ENCODE measurements around the gene SLC5A11. TPM values are rescaled to one million over a fixed set of nuclear protein-coding genes. Genes with fewer than 3 reads are reported as not detected.

The SLC5A11 gene
- total RNA-seq, 1 donor from 2014 or later = not detected

DNA sequence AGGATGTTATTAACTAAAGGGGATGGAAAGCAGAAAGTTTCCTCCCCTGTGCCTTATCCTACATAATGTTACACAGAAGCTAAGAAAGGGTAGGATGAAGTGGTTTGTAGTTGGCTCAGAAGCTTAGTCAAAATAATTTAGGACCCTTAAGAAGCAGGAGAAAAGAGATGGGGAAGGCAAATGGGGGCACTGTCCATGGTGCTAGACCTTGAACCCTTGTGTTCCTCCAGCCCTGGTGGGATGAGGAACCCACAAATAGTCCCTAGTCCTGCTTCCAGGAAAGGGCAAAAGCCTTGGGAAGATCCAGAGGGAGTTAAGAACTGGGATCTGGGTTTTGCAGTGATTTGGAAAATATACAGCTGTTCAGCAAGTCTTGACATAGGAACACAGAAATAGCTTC lies 54.5 kb downstream of the SLC5A11 start:
- DNase-seq = no peak
- intact Hi-C loops (cut with DNase I) = no loop called here
- no peak for ATAC-seq (ENCODE audit: poor library complexity)

DNA sequence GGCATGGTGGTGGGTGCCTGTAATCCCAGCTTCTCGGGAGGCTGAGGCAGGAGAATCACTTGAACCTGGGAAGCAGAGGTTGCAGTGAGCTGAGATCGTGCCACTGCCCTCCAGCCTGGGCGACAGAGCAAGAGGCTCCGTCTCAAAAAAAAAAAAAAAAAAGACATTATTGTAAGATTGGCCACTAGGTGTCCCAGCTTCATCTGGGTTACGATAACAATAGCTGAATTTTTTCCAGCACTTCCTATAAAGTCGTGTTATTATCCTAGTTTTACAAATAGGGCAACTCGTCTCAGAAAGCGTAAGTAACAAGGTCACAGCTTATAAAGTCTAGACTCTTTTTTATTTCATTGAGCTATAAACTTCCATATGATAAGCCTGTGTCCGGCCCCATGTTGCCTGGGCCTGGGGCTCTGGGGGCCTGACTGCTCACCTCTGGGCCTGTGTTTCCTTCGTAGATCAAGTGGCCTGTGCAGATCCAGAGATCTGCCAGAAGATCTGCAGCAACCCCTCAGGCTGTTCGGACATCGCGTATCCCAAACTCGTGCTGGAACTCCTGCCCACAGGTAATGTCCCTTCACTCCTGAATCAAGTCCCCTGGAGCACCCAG lies 60.5 kb downstream of the SLC5A11 start:
- intact Hi-C loops (cut with DNase I) = no loop called here
- no peak for DNase-seq
- no peak for ATAC-seq (ENCODE audit: poor library complexity)

DNA sequence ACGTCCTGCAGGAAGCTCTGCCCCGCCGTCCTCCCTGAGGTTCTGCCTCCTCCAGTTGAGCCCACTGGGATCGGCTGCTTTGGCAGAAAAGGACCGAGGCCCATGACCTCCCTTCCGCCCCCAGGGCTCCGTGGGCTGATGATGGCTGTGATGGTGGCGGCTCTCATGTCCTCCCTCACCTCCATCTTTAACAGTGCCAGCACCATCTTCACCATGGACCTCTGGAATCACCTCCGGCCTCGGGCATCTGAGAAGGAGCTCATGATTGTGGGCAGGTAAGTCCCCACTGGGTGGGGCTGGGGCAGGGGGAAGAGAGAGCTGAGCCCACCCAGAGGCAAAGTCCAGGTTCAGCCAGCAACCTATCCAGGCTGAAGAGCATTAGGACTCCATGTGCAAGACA lies 61.1 kb downstream of the SLC5A11 start:
- intact Hi-C loops (cut with DNase I) = no loop called here
- DNase-seq (no peak), ATAC-seq (ENCODE audit: poor library complexity) (no peak)

DNA sequence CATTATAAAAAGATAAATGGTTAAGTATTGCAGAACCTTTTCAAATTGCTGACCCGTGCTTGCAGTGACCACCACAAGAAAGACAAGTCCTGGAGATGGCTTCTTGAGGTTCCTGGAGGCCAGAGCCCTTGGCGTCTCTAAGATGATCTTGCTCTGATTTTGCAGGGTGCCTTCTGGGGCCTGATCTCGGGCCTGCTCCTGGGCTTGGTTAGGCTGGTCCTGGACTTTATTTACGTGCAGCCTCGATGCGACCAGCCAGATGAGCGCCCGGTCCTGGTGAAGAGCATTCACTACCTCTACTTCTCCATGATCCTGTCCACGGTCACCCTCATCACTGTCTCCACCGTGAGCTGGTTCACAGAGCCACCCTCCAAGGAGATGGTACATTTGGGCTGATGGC lies 63.0 kb downstream of the SLC5A11 start:
- intact Hi-C loops (cut with DNase I) = no loop called here
- no peak for DNase-seq
- no peak for ATAC-seq (ENCODE audit: poor library complexity)

DNA sequence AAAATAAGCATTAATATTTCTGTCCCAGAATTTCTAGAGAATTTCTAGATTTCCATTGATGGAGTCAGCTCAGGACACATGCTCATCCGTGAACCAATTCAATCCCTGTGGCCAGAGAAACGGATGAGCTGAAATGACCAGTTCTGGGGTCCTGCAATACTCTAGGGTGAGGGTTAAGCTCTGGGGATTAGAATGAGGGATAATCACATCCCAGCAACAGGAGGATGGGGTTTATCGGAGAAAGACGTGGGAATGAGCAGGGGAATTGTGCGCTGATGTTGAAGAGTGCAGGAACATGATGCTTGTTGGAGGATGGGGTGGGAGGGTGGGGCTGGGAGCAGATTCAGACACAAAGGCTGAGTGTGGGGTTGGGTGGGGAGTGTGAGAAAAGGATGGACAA lies 64.1 kb downstream of the SLC5A11 start:
- ATAC-seq (ENCODE audit: poor library complexity) (no peak), DNase-seq (no peak)
- intact Hi-C loops (cut with DNase I) = no loop called here

DNA sequence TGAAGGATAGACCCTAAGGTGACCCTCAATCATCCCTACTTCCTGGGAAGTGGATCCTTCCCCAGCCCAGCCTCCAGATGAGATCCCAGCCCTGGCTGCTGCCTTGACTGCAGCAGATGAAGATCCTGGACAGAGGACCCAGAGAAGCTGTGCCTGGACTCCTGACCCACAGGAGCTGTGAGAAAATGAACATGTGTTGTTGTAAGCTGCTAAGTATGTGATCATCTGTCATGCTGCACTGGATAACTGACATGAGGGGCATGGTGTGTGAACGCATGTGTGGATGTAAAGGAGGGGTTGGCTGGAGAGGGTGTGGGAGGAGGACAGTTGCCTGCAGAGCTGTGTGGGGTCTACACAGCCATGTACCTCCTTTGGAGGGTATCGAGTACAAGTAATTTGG lies 69.3 kb downstream of the SLC5A11 start:
- no peak for ATAC-seq (ENCODE audit: poor library complexity)
- intact Hi-C loops (cut with DNase I) = no loop called here
- DNase-seq = no peak

DNA sequence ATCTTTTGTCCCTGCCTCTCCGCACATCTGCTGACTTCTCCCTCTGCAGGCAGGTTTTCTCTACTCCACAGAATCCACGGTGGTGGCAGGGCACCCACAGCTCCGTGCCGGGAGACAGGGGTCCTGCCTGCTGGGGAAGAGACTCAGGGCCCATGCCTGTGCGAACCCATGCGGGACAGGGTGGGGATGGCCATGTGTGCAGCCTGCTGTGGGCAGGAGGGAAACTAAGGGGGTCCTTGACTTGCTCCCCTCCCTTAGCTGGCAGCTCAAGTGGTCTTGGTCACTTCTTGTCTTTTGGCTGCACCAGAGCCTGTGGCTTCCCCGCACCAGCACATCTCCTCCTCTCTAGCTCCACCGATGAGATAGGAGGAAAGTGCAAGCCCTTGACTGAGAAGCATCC lies 69.8 kb downstream of the SLC5A11 start:
- ATAC-seq (ENCODE audit: poor library complexity) (no peak), DNase-seq (no peak)
- intact Hi-C loops (cut with DNase I) = no loop called here

DNA sequence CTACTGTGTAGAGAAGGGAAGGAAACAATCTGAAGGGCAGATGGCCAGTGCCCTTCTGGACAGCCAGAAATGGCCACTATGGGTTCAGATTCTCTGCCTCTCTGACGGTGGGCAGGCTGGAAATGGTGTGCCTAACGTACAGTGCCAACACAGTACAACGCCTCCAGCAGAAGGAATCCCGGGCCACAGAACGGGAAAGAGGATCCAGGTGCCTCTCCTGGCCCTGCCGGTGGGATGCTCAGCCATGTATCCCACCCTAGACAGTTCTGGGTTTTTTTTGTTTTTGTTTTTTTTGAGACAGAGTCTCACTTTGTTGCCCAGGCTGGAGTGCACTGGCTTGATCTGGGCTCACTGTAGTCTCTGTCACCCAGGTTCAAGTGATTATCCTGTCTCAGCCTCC lies 71.5 kb downstream of the SLC5A11 start:
- DNase-seq (no peak), ATAC-seq (ENCODE audit: poor library complexity) (no peak)
- intact Hi-C loops (cut with DNase I) = no loop called here

DNA sequence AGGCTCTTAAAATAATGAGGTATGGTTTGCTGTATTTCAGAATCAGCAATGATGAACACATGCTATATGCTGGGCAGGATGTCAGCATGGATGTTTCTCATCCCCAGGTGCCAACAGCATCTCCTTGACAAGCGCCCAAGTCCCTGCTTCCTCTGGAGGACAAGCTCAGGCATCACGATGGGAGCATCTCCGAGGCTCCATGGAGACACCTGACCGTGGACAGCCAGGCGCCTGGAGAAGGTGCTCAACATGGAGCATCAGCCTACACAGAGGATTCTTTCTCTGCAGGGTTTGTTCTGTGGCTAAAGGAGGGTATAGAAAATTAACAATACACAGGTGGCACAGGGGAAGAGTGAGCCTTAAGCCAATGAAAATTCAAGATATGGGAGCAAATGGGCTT lies 72.1 kb downstream of the SLC5A11 start:
- intact Hi-C loops (cut with DNase I) = no loop called here
- ATAC-seq (ENCODE audit: poor library complexity) (no peak), DNase-seq (no peak)

DNA sequence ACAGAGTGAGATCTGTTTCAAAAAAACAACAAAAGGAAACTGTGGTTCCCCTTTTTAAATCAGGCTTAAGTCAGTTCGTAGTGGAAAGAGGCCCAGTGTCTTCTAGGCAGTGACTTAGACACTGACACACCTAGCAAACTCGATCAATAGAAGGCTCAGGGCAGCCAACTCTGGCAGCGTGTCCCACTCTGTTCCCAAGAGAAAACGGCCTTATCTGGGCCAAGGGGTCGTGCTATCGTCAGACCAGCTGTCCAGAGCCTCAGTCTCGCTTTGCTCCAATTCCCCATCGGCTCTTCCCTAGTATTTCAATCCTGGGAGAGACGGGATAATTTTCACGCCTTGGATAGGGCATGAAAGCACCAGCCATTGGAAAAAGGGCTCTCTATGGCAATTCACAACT lies 72.9 kb downstream of the SLC5A11 start:
- ATAC-seq (ENCODE audit: poor library complexity) (no peak), DNase-seq (no peak)
- intact Hi-C loops (cut with DNase I) = no loop called here

DNA sequence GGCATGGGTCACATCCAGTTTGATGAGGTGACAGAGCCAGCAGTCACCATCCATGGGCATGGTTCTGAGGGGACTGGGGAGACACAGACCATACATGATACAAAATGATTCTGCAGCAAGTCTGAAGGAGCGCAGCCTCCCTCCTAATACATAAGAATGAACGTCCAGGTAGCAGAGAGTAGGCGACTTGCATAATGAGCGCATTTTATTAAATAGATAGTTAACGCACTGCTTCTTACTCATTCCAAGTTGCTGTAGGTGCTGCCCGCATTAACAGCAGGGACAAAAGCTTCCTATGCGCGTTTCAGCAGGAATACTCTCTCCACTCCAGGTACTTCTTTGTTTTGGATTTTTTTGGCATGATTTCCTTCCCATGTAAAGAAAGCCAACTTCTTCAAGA lies 73.8 kb downstream of the SLC5A11 start:
- DNase-seq = no peak
- no peak for ATAC-seq (ENCODE audit: poor library complexity)
- intact Hi-C loops (cut with DNase I) = no loop called here

DNA sequence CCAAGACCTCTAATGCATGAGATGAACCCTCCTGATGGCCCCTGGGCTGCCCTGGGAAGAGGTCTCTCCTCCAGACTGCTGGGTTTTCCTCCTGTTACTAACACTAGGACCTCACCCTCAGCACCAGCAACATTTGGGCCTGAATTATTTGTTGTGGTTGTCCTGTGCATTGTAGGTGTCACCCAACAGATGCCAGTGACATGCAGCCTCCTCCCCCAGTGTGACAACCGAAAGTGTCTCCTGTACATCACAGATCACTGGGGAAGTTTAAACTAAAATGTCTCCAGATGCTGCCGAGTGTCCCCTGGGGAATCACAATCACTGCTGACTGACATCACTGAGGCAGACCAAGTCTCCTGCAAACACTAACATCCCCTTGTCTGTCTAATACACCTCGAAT lies 74.8 kb downstream of the SLC5A11 start:
- DNase-seq = no peak
- intact Hi-C loops (cut with DNase I) = no loop called here
- no peak for ATAC-seq (ENCODE audit: poor library complexity)

DNA sequence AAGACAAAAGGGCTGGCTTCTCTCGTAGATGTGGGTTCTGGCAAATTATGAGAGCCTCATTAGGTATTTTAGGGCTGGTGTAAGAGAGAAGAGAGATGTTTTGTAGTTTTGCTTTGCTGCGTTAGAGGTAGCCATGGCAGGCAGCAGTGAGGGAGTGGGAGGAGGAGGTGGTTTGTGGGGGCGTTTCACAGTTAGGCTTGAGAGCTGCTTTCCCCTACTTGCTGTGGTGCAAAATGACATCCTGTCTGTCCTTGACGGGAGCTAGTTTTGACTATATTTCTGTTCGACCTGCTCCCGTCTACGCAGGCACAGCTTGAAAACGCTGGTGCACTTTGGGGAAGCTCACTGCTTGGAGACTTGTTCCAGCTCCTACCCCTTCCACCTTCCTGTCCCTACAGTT lies 75.5 kb downstream of the SLC5A11 start:
- ATAC-seq (ENCODE audit: poor library complexity) (no peak), DNase-seq (no peak)
- intact Hi-C loops (cut with DNase I) = no loop called here

DNA sequence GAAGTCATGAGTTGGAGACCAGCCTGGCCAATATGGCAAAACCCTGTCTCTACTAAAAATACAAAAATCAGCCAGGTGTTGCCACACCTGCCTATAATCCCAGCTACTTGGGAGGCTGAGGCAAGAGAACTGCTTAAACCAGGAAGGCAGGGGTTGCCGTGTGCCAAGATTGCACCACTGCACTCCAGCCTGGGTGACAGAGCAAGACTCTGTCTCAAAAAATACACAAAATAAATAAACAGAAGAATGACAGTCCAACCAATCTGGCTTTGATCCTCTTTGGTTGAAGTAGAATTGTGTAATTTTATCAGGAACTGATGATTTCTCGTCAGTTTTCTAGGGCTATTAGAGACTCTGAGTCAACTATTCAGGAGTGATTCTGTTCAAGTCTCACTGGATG lies 79.4 kb downstream of the SLC5A11 start:
- intact Hi-C loops (cut with DNase I) = no loop called here
- no peak for ATAC-seq (ENCODE audit: poor library complexity)
- DNase-seq = no peak

DNA sequence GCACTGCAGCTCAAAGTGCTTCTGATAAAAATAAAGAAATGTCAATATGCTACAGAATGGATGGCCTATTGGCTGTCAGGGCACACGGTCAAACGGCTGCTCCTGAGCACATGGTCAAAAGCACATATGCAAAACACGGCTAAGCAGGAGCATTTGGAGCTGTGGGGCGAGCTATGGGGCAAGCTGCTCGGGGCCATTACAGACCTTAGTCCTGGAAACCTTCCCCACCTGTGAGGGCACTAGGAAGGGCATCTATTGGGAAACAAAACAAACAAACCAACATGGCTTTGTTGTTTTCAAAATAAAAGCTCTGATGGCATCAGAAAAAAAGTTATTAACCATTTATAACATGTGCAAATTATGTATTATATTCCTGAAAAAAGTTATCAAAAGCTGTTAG lies 83.6 kb downstream of the SLC5A11 start:
- ATAC-seq (ENCODE audit: poor library complexity) = no peak
- intact Hi-C loops (cut with DNase I) = no loop called here
- DNase-seq = no peak

DNA sequence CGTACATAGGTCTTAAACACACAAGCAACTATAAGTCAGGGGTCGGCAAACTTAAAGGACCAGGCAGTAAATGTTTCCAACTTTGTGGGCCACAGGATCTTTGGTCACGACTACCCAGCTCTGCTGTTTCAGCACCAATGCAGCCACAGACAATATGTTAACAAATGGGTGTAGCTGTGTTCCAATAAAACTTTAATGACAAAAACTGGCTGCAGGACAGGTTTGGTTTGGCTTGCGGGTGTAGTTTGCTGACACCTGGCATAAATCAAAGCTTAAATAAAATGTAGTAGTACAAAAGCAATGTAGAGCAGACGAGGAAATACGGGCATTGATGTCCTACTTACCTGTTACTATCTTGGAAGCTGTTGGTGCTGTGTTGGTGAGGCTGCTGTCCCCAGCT lies 84.7 kb downstream of the SLC5A11 start:
- DNase-seq = no peak
- intact Hi-C loops (cut with DNase I) = no loop called here
- ATAC-seq (ENCODE audit: poor library complexity) = no peak

DNA sequence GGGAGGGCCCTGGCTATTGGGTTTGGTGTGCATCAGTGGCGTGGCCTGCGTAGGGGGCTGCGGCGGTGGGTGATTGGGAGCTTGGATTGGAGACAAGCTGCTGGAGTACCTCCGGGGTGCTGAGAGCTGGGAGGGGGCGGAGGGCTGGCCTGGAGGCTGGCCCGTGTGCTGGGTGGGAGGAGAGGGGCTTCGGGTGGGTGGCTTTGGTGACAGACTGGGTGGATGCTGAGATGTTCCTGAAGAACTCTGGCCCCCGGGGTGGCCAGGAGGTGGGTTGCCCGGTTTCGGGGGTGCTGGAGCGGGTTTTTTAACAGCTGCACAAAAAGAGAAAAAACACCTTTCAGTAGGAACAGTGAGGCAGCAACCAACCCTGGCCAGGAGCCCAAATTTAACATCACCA lies 85.3 kb downstream of the SLC5A11 start:
- intact Hi-C loops (cut with DNase I) = no loop called here
- no peak for DNase-seq
- no peak for ATAC-seq (ENCODE audit: poor library complexity)

DNA sequence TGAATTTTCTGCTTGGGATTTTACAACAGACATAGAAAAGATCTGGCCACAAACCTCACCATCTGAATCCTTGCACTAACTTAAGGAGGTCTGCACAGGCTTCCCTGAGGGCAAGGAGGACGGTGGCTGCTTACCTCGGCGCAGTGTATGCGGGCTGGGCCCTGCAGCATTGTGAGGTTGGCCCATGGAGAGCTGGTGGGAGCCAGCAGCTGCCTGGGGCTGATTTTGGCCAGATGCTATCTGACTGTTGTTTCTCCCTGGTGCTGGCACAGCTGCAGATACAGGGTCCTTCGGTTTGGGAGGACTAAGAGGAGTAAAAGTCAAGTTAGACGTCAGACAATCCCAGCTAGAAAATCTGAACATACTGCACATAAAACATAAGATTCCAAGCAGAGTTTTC lies 89.6 kb downstream of the SLC5A11 start:
- intact Hi-C loops (cut with DNase I) = no loop called here
- DNase-seq (no peak), ATAC-seq (ENCODE audit: poor library complexity) (no peak)

DNA sequence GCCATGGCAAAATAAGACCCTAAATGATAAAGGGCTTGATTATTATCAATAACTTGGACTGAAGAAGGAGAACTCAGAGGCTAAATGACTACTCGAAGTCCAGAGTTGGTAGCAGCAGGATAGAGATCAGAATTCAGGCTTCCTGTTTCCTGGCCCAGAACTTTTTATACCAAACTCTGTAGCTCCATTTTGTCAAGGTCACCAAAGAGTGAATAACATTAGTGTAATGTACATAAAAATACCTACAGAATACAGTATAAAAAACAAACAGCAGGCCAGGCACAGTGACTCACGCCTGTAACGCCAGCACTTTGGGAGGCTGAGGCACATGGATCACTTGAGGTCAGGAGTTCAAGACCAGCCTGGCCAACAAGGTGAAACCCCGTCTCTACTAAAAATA lies 90.4 kb downstream of the SLC5A11 start:
- no peak for DNase-seq
- intact Hi-C loops (cut with DNase I) = no loop called here
- ATAC-seq (ENCODE audit: poor library complexity) = no peak

DNA sequence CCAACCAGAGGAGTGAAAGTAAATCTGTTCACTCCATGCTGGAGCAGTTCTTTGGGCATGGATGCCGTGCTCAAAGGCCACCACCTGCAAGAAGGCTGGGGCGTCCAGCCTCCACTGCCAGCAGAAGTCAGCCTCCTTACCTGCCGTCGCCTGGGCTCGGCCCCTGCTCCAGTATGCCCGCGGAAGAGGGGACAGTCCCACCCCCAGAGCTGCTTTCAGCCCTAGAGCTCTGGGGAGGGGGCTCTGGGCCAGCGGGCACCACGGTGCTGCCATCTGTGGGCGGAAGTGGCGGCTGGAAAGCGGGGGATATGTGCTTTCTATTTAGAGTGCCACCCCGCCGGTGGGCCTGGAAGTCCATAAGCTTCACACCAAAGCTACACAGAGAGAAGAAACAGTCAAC lies 93.5 kb downstream of the SLC5A11 start:
- intact Hi-C loops (cut with DNase I) = no loop called here

DNA sequence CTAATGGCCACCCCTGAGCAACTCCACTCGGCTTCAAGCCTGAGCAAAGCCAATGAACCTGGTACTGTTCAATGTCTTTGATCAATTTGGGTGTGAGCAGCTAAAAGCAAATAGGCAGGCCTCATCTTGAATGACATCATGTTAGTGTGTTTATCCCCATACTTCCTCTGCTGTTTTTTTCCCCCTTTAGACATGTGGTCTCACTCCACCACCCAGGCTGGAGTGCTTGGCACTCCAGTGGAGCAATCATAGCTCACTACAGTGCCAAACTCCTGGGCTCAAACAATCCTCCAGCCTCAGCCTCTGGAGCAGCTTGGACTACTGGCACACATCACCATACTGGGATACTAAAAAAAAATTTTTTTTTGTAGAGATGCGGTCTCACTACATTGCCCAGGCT lies 94.0 kb downstream of the SLC5A11 start:
- ATAC-seq (ENCODE audit: poor library complexity) = no peak
- DNase-seq = no peak
- intact Hi-C loops (cut with DNase I) = no loop called here

More for the DNA sequence above, 93.5 kb downstream of the SLC5A11 start:
- no peak for ATAC-seq (ENCODE audit: poor library complexity)
- no peak for DNase-seq

DNA sequence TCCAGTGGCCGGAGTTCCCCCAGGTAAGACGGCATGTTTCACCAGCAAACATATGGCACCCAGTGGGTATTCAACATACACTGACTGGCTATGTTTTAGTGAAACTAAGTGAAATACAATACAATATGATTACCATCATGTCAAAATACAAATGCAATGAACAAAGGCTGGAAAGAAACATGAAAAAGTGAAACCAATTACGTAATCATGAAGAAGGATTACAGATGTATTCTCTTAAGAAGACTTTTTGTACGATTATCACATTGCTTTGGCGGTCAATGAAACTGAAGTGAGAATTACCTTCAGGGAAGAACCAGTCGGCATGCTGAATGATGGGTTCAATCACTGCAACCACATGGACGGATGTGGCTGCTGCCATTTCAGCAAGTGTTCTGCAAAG lies 97.7 kb downstream of the SLC5A11 start:
- intact Hi-C loops (cut with DNase I) = no loop called here

More for the DNA sequence above, 97.7 kb downstream of the SLC5A11 start:
- no peak for DNase-seq
- no peak for ATAC-seq (ENCODE audit: poor library complexity)
